Middle frontal gyrus (tissue), 1 donor: ENCODE data around the gene OPTN.
"Not testable (repeated sequence)": the region's sequence is repeated elsewhere in the genome, so short reads cannot be mapped to it uniquely, and the experiment has no call there.

Experiments
- DNase-seq: peaks from one replicate; pipeline ENCODE4 v3.0.0-alpha.2; 2015; ENCODE audit warnings: low spot score; ENCODE audit errors: extremely low spot score

OPTN gene

DNA sequence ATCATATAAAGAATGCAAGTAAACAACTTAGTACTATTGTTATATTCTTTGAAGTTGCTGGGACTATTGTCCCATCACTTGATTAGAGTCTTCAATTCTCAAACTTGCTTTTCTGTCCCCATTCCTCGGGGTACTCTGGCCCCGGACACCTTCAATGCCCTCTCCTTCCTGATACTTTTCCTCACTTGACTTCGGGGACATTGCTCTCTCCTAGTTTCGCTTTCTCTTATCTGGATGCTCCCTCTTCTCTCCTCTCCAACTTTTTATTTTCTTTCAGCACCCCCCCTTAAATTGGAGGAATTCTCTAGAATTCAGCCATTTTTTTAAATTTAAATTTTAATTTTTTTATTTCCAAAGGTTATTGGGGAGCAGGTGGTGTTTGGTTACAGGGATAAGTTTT lies 10.6 kb upstream of the OPTN start:
- DNase-seq: no peak

DNA sequence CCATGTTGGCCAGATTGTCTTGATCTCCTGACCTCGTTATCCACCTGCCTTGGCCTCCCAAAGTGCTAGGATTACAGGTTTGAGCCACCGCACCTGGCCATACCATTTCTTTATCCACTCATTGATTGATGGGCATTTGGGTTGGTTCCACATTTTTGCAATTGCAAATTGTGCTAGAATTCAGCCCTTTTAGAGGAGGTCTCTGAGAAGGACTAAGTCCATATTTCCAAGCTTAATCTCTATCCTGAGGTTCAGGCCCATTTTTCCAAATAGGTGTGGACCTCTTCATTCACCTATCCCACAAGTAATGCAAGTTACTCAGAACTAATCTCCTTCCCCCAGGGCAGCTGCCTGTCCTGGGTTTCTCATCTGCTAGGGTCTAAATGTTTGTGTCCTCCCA lies 9.7 kb upstream of the OPTN start:
- DNase-seq: no peak

GRCh38 chr10:13091801-13092200 lies 8.2 kb upstream of the OPTN start:
- DNase-seq: no peak

DNA sequence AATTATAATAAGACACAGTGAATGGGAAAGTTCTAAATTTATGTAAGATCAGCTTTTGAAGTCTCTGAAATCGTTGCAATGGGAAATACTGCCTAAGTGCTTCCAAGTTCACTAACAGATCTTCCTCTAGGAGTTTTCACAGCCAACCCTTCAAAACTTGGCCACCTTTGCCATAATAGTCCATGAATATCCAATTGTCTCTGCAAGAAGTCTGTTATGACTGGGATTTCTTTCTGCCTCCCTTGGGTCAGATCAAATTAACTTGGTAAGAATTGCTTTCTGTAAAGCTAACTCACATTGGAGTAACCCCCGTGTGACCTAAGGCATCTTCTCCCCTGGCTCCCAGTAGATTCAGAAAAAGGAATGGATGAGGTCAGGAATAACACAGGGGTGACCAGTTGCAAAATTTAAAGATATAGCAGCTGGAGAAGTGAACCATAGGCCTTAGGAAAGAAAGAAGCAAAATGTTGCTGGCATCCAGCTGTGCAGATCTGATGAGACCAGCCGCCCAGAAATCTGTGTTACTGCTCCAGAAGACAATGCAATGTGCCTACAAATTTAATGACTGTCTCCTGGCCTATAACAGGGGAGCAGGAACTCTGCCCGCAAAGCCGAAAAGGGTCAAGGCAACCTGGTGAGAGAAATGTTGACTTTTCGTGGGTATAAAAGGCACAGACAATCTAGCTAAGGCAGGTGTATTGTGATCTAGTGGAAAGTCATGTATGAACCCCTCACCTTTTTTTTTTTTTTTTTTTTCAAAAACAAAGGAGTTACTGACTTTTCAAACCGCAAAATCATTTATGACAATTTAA lies 7.5 kb upstream of the OPTN start:
- no peak for DNase-seq

- DNase-seq: not testable (repeated sequence)
Measured at GRCh38 chr10:13094082-13094481, 5.9 kb upstream of the OPTN start.

DNA sequence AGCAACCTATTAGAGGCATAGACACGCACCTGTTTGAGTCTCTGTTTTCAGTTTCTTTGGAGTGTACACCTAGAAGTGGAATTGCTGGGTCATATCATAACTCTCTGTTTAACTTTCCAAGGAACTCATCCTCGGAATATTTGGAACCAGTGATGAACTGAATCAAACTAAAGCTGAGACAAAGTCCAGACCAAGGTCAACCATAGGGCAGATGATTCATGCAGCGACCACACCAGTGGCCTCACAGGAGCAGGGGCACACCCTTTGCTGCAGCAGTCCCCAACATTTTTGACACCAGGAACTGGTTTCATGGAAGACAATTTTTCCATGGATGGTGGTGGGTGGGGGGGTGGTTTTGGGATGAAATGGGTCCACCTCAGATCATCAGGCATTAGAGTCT lies 4.9 kb upstream of the OPTN start:
- no peak for DNase-seq

DNA sequence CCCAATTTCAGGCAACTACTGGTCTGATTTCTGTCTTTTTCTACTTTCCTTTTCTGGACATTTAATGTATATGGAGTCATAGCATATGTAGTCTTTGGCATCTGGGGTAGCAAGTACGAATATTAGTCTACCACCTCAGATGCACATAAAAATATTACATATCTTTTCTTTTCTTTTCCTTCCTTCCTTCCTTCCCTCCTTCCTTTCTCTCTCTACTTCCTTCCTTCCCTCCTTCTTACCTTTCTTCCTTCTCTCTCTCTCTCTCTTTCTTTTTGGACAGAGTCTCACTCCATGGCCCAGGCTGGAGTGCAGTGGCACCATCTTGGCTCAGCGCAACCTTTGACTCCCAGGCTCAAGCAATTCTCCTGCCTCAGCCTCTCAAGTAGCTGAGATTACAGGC lies 4.0 kb upstream of the OPTN start:
- DNase-seq: no peak

- no peak for DNase-seq
Measured at GRCh38 chr10:13099144-13099665, 758 bp upstream of the OPTN start.

DNA sequence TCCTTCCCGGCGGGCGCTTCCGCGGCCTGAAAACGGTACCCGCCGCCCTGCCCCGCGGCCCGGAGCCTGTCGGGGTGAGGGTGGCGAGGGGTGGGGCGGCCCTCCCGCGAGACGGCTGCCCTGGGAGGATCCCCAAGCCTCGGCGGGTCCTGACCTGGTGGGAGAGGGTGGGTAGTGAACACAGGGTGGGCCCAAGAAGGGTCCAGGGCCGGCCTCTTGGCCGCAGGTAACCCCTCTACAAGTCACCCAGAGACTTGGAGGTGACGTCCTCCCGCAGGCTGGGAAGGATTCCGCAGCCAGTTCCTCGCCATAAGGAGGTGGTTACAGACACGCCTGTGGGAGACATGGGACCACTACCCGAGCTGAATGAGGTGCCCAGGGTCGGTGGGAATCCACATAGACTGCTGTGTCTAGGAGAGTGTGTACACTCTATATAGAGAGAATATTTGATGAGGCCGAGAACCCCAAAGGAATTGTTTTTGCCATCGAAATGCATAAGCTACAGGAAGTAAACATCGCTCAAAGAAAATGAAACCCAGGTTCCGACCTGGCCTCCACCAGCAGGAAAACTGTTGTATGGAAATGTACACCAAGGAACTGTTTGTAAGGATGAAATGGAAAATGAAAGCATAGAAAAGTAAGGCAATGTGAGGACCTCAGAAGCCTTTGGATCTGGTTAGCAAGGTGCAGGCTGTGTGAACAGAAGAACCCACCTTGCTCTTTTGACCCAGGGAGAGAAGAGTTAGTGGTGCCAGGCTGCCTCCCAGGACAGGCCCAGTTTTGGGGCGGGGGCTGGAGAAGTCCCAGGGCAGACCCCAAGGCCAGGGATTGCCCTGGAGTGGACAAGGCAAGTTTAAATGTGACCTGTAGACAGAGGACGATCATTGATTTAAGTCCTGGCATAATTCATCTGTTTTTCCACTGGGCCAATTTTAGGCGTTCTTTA lies 659 bp downstream of the OPTN start:
- DNase-seq: no peak

- DNase-seq: no peak
Measured at GRCh38 chr10:13102002-13102794, 2.2 kb downstream of the OPTN start.

DNA sequence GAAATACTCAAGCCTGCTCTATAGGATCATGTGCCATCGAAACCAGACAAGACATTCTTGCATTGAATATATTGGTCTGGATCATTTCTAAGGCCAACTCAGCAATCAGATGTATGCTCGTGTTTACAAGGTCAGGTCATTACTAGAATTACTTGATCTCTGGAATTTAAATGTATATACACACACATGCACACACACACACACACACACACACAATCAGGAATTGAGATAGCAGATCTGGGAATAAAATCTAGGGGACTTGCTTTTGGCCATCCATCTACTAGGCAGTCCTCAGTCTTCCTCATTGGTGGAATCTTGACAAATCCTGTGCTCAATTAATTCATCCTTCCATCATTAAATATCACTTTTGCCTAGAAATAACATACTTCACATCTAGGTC lies 3.6 kb downstream of the OPTN start:
- DNase-seq: no peak

GRCh38 chr10:13104697-13105096 lies 4.7 kb downstream of the OPTN start:
- no peak for DNase-seq

DNA sequence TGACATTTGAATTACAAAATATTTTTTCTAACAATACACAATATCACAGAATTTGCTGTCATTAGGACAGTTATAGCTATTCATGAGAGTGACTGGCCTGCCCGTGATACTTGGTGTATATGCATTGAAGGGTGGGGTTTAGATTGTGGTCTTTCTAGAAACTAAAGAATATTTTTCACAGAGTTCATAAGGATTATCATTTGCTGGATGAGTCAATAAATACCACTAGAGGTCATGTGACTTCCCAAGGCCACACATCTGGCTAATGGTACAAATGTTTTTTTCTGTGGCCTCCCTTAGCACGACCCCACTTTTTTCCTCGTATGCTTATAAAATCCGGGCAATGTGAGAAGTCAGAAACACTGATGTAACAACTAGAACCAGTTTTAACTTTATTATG lies 5.2 kb downstream of the OPTN start:
- DNase-seq: no peak

GRCh38 chr10:13106387-13107045 lies 6.6 kb downstream of the OPTN start:
- no peak for DNase-seq

GRCh38 chr10:13110908-13111307 lies 10.9 kb downstream of the OPTN start:
- no peak for DNase-seq

- DNase-seq: no peak
Measured at GRCh38 chr10:13113544-13113943, 13.6 kb downstream of the OPTN start.

DNA sequence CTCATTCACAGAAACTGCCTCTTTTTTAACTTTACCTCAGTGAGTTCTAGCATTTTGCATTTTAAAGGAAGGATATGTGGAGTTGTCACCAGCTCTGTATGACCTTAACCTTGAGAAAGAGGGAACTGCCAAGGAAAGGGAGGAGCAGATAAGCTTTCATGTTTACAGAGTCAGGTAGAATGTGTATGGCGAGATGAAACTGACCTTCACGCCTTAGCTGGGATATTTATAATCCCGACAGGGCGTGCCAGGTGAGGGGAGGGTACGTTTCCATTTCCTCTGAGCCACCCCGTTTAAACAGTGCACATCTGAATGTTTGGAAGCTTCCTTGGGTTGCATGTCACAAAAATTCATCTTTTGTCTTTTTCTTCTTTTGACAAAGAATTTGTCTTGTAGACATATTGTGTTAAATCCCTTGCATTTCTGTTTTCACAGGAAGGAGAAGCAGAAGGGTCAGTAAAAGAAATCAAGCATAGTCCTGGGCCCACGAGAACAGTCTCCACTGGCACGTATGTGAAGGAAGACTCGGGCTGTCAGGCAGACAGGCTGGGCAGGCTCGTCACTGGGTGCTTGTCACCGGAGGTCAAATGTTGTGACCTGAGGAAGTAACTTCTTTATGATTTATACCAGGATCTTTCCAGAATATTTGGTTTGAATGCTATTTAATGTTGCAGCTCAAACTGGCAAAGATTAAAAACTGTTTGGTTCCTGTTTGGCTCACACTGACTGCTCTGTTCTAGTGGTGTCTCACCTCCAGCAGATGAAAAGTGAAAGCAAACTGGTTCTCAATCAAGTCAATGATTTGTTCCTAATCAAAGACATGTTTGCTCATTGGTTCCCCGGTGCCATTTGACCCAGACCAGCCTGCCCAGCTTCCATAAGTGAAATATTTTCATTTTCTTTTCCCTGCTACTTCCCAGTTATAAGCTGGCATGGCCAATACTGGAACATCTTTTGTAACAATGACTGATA lies 16.2 kb downstream of the OPTN start:
- DNase-seq: no peak

GRCh38 chr10:13117841-13118783 lies 18.1 kb downstream of the OPTN start:
- DNase-seq: no peak
